GM18498 (cell line): ENCODE data around the gene ATAD3A.
"Not testable (repeated sequence)": the region's sequence is repeated elsewhere in the genome, so short reads cannot be mapped to it uniquely, and the experiment has no call there.

Source experiments
- ATAC-seq: cut with Tn5 transposase; IDR thresholded peaks from one replicate; pipeline ENCODE4 v1.9.1; 2021; ENCODE audit warnings: mild to moderate bottlenecking, moderate library complexity; ENCODE audit not compliant: unreplicated experiment

Gene ATAD3A

DNA sequence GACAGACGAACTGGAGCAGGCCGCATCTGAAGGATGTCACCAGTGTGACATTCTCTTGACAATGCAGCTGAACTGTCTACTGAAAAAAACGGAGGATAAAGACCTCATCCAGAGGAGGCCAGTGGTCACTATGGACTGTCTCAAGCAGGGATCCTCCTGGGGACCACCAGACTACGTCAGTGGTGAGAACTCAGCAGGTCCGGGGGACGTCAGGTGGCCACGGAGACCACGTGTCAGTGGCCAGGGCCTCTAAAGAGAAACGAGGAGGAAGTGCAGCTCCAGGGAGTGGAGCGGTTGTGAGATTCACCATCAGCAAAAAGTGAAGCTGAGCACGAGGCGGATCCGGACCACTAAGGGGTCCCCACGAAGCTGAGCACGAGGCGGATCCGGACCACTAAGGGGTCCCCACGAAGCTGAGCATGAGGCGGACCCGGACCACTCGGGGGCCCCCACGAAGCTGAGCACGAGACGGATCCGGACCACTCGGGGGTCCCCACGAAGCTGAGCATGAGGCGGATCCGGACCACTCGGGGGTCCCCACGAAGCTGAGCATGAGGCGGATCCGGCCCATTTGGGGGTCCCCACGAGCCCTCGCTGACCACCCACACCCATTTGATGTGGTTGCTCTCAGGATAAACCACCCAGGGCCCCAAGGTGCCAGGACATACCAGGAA is 42.0 kb downstream of the ATAD3A start:
- no peak for ATAC-seq

DNA sequence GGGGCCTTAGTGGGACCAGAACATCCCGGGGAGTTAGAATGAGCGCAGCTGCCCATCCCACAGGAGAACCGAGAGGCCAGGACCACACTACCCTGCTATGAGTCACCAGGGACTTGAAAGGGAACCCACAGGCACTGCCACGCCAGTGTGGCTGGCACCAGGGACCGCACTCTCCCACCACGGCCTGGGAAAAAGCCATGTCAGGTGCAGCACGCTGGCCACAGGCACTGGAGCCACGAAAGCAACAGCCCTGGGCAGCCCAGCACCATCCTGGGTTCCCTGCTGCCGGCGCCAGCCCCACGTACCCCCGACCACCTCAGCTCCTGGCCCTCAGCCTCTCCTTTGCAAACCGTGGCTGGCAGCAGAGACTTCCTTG is 42.6 kb downstream of the ATAD3A start:
- ATAC-seq, result no peak

DNA sequence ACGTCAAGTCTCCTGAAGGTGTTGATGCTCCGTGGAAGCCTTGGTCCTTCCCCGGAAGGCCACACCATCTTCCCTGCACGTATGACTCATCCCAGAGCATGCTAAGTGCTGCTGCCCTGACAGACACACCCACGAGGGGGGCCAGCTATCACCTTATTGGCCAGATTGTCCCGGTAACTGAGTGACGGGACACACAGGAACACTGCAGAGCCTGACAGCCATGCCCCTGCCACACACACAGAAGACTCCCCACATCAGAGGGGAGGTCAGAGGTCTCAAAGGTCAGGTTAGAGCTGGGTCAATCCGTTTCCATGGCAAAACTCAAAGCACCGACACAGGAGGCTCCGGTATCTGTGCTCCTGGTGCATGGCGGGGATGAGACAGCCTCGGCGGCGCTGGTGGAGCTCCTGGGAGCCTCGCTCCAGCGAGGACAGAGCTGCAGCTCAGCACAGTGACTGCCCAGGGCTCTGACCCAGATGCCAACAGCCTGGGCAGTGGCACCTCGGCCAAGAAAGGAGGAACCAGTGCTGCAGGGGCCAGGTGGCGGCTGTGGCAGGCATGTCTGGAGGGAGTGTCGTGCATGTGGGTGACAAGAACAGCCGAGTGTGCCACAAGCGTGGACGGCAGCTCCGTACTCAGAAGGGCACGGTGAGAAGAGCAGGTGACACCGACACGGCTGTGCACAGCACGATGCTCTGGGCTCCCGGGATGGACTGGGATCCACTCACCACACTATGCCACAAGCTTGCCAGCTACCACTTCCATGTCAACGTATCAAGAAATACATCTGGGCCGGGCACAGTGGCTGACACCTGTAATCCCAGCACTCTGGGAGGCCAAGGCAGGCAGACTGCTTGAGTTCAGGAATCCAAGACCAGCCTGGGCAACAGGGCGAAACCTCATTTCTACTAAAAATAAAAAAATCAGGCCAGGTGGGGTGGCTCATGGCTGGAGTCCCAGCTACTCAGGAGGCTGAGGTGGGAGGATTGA is 43.3 kb downstream of the ATAD3A start:
- no peak for ATAC-seq

DNA sequence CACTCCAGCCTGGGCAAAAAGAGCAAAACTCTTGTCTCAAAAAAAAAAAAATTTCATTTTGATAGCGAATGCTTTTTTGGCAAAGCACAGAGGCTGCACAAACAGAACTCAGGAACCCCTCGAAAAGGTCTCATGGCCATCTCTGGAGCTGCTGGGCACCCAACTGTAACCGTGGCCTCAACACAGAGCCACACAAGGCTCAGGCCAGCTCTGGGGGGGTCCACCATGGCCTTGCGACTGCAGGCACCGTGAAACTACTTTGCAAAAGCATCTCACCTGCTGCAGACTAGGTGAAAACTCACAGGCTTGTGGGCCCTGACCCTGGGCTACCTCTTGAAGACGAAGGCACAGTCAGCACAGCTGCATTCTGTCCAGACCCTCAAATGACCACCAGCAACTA is 44.5 kb downstream of the ATAD3A start:
- no peak for ATAC-seq

DNA sequence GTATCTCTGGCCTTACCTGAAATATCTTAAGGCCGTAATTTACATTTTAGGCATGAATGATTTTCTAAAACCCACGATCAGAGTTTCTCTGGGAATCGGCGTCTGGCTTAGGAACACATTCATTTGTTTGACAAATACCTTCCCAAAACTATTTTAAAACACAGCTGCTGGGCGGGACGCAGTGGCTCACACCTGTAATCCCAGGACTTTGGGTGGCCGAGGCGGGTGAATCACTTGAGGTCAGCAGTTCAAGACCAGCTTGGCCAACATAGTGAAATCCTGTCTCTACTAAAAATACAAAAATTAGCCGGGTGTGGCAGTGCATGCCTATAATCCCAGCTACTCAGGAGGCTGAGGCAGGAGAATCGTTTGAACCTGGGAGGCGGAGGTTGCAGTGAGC is 45.0 kb downstream of the ATAD3A start:
- ATAC-seq, result not testable (repeated sequence)

DNA sequence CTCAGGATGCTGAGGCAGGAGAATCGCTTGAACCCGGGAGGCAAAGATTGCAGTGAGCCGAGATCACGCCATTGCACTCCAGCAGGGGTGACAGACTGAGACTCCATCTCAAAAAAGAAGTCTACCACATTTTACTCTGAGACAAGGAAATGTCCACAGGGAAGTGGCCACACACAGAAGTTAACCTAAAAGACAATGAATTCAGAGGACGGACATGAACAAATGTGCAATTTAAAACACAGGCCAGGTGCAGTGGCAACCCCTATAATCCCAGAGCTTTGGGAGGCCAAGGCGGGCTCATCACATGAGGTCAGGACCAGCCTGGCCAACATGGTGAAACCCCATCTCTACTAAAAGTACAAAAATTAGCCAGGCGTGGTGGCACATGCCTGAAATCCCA is 45.7 kb downstream of the ATAD3A start:
- ATAC-seq, result not testable (repeated sequence)

DNA sequence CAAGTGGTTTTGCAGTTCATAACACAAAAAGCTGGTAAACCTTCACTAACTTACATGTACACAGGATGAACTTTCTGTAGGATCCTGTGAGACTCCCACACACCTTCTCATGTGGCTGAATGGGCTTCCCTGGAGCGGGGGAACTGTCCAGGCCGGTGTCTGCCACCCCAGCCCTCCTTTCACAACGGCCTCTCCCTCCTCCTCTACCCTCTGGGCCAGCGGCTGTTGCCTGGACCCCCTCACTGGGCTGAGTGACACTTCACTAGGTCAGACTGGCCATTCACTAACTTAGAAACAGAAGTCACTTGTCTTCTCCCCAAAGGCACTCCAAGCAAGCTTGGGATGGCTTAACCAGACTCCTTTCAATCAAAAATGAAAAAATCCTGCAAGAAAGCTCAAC is 46.6 kb downstream of the ATAD3A start:
- no peak for ATAC-seq

DNA sequence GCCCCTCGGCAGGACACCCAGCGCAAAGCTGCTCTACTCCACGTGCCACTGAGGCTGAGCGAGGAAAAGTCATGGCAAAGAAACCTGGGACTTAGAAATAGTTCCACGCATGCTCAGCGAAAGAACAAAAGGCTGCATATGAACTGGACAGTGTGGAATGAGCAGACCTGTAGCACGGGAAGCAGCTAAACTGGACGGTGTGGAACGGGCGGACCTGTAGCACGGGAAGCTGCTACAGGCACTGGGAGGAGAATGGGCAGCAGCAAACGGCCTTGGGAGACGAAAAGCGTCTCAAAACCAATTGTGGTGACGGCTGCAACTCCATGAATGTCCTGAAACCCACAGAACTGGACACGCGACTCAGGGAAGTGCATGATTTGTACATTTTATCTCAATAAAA is 47.1 kb downstream of the ATAD3A start:
- ATAC-seq, result no peak

DNA sequence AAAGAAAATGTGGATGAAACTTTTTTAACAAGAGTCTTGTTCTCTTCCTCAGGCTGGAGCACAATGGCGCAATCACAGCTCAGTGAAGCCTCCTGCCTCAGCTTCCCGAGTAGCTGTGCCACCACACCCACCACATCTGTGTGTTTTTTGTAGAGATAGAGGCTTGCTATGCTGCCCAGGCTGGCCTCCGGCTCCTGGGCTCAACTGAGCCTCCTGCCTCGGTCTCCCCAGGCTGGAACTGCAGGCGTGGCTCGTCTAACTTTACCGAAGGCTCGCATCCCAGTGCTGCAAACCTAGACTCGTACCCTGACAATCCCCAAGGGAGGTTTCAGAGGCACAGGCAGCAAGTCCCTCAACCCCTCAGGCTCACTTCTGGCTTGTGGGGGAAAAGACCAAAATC is 48.2 kb downstream of the ATAD3A start:
- ATAC-seq, result no peak

DNA sequence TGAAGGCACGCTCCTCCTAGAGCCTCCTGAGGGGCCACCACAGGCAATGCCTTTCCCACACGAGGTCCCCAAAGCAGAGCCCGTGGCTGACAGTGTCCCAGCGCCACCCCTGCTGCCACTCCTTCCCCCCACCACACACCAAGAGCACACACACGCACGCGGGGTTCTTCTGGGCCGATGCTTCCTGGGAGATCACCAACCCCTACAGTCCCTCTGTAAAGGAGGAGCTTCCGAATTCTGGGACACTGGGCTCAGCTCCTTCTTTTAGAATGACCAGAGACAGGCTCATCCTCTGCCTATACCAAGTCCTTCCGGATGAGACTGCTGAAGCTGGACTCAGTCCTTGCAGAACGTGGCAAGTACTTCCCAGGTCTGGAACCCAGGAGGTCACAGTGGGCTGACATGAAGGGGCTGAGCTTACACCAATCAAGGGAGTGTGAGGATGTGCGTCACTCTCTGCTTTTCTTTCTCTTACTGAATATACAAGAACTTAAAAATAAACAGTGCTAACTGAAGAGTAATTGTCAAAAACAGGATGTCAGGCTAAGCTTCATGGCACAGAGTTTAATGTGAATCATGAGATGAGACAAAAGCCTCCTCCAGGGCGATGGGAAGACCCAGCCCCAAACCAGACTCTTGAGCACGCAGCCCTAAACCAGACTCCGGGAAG is 50.0 kb downstream of the ATAD3A start:
- no peak for ATAC-seq

DNA sequence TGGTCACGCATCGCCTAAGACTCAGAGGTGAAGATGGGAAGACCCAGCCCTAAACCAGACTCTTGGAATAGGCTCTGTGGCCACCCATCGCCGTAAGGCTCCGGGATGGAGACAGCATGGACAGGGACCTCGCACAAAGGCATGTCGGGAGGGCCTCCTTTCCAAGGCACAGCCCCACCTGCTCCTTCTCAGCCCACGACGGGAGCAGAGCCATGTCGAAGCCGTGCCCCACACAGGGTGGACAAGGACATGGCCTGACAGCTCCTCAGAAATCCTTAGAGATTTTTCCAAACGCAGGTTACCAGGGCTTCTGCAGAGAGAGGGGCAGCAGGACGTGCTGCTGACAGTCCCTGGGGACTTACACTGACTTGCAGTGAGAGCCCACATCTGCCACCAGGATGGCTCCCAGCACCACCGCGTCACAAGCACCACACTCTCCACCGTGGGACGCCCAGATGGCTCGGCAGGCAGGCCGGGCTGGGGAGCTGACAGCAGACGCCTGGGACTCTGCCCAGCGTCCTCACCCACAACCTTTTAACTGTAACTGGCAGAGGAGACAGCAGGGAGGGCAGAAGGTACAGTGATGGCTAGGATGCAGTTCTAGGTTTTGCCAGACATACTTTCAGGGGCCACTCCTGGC is 50.7 kb downstream of the ATAD3A start:
- no peak for ATAC-seq

DNA sequence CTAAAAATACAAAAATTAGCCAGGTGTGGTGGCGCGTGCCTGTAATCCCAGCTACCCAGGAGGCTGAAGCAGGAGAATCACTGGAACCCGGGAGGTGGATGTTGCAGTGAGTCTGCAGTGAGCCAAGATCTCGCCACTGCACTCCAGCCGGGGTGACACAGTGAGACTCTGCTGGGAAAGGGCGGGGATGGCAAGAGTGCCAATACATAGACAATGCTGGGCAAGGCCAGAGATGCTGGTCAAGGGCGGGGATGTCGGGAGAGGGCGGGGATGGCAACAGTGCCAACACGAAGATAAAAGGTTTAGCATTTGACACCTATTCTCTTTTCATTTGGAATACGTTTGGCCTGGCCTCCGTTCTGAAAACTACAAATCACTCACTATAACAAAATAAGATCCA is 51.7 kb downstream of the ATAD3A start:
- no peak for ATAC-seq

DNA sequence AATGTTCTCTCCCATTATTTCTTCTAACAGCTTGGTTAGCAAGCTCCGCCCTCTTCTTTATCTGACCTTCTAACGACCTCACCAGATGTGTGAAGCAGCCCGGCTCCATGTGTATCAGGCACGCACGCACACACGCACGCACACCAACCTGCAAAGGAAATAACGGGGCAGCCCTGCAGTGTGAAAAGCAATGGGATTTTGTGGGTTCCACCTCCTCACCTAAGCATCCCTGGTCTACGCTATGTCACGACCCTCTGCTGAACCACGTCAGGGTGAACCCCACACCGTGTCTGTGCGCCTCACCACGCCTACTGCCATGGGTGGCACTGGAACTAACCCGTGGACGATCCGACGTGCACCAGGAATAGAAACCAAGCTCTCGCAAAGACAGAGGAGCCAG is 52.3 kb downstream of the ATAD3A start:
- ATAC-seq, result no peak

DNA sequence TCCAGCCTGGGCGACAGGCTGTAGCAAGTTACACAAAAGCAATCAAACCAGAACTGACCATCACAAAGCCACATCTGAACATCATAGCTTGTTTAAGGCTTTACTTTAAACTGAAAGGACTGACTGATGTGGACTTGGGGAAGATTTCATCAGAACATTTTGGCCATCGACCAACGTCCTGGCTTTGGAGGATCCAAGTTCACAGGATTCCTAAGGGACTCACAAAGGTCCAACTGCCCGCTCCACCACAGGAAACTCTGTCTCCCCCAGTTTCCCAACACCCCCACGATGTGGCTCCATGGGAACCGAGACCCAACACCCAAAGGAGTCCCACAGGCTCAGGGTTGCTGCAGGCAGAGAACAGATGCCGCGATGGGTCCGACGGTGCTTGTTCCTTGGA is 53.4 kb downstream of the ATAD3A start:
- ATAC-seq, result no peak

DNA sequence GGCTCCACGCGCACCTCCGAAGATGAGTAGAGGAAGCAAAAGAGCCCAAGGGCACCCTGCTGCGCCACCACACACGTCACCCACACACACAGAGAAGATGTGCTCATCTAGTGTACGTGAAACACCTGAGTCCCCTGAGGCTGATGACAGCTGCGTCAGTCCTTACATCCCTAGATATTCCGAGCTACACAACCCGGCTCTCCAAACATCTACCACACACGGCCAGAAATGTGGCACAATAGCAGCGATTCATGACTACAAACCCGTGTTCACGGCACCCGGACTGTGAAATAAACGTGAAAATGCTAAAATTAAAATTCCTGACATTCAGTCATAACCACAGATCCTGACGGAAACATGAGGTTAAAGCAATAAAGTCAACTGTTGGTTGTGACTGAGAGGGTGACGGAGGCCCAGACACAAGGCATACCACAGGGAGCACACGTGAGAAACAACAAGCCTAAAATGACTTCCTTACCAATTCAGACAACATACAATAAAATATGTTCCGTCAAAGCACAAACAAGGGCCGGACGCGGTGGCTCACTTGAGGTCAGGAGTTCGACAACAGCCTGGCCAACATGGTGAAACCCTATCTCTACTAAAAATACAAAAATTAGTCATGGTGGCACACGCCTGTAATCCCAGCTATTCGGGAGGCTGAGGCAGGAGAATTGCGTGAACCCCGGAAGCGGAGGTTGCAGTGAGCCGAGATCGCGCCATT is 55.4 kb downstream of the ATAD3A start:
- ATAC-seq, result no peak

DNA sequence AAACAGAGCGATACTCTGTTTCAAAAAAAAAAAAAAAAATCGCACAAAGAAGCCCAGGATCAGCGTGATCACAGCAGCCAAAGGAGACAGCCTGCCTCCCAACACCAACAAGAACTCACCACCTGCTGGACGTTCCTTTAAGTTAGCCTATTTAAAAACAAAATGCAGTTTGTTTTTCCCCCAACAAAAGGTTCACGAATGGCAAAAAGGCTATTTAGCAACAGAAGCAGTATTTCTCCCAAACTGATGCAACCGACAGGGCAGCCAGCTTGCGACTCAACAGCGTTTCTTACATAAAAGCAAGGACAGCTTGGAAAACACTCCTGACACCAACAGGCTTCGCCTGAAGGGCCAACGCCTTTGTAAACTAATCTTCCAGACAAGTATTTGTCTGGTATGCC is 55.9 kb downstream of the ATAD3A start:
- ATAC-seq, result no peak

DNA sequence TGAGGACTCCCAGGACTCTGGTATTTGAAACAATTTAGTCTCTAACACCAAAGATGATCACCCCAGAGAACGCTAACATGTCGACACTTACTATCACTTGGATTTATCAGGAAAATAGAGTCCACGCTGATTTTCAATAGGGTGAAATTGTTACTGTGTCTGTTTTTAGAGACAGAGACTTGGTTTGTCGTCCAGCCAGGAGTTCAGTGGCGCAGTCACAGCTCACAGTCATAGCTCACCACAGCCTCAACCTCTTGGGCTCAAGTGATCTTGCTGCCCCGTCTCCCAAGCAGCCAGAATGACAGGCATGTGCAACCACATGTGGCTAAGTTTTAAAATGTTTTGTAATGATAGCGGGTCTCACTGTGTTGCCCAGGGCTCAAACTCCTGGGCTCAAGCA is 57.4 kb downstream of the ATAD3A start:
- ATAC-seq, result no peak

DNA sequence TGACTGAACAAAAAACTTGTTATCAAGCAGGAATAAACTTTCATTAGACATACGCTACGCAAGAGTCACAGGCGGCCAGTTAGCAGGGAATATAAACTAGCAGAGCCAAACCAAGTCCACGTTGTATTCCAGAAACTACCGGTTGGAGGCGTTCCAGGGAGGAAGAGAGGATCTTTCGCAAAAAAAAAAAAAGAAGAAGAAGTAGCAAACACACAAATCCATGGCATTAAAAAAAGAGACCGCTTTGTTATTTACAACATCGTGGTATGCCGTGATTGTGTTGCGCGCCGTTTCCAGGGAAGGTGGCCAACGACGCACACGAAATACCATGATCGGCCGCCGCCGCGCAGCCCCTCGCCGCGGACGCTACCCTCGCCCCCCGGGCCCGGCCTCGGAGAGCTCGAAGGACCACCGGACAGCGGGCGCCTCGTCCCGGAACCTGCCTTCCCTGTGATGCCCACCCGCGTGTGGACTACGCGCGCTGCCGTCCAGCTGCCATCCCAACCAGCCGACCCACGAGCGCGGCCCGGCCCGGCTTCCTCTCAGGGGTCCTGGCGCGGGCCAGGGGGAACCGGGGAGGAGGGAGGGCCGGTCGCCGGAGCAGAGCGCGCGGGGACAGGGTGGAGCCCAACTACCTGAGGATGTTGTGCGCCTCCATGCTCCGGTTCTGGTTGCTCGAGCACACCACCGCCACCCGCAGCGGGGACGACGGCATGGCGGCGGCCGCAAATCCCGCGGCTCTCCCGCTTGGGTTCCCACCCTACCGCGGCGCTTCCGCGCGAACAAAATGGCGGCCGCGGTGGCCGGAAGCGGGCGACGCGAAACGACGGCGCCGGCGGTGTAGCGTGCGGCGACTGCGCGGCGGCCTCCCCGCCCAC is 62.1 kb downstream of the ATAD3A start:
- ATAC-seq, result peak; percentile 76

DNA sequence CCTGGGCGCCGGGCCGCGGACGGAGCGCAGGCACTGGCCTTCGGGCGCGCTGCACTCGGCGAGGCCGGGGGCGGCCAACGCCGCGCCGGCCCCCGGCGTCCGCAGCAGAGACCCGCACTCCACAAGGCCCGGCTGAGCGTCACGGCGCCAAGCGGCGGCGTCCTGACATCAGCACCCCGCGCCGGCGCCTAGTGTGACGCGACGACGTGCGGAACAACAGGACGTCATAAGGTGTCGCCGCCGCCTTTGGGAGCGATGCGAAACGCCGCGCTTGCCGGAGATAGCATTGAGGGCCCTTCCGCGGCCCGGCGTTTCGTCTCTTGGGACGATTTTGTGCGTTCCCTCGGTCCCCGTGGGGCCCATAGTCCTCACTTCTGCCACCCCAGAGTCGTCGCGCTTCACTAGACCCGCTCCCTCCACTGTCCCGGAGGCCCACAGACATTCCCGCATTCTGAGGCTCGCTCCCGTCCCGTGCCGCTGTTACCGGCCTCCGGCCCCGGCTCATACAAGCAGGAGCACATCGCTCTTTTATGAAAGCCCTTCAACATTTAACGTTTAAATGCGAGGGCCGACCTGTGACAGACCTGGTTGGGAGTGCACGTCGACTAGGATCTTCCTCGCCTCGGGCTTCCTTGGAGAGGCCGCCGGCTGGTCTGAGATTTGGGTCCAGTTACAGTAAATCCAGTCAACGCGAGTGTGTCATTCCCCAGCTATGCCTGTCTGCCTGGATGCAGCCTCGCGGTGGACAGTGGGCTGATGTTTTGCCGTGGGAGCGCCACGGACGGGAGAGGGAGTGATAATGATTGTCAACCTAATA is 63.0 kb downstream of the ATAD3A start, which contains the start of gene SSU72:
TSS of gene SSU72 (minus strand) at position 143 of the 817 bp plus-strand sequence. CDS start 306 bp downstream, outside the sequence.
- peak; percentile 85 for ATAC-seq
